Measurements from ENCODE around the gene ARAP1.
"Not testable (repeated sequence)": the region's sequence is repeated elsewhere in the genome, so short reads cannot be mapped to it uniquely, and the experiment has no call there.

The ARAP1 gene

GRCh38 chr11:72752088-72752914 lies at the start of gene ARAP1:
Gene ARAP1 (minus strand): TSS chr11:72752408. CDS start chr11:72727128, 25,280 bp downstream.
- peak; percentile 75 for DNase-seq

GRCh38 chr11:72799441-72799840 lies 47.2 kb upstream of the ARAP1 start:
- no peak for DNase-seq

DNA sequence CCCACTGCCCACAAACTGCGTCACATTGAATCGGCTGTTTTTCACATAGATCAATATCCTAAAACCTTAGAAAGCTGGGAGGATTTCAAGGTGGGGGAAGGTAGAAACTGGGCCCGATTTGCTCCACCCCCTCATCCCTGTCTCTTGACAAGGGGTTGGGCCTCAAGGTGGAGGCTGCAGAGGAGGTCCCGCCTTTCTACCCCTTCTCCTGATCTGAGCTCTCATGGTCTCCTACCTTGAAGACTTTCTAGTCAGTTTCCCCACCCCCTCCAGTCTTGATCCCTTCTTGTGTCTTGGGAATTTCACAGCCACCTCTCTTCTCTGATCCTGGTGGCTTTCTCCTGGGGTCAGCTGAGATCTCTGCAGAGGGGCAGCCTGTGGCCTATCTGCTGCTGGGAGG lies 46.2 kb upstream of the ARAP1 start:
- DNase-seq: no peak

DNA sequence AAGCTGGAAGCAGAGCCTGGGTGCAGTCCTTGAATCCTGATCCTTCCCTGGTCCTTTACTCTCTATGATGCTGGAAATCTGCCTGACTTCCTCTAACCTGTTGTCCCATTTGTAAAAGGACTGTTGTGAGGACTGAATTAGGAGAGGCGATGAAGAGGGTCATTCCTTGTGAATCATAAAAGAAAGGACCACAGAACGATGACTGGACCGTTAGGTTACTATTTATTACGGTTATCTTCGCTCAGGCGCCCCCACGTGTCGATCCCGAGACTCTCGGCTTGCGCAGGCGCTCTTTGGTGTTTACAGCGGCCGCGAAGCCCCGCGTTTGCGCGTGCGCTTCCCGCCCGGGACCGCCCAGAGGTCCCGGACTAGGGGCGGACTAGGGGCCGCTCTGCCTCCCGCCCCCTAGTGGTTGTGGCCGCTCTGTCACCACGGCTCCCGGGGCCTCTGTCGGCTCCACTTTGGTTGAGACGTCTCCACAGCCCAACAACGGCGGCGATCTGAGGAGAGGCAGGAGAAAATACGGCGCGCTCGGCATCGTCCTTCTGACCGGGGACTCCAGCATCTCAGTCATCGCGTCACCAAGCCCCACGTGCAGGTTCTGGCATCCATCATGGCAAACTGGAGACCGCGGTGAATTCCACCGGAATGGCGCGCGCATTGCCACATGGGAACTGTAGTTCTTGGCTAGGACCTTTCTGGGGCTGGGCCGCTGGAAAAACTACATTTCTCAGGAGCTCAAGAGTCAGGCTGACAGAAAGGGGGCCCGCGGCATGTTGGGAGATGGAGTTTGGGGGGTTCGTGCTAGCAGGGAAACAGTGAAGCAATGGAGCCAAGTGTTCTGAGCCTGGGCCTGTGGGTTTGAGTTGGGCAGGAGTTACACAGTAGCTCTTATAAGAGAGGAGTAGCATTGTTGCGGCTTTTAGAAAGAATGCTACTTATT lies 41.5 kb upstream of the ARAP1 start, which contains the start of gene STARD10:
Gene STARD10 (minus strand): TSS at position 623 of the 943 bp plus-strand sequence. CDS start 12,866 bp downstream, outside the sequence.
- peak; percentile 95 for DNase-seq

DNA sequence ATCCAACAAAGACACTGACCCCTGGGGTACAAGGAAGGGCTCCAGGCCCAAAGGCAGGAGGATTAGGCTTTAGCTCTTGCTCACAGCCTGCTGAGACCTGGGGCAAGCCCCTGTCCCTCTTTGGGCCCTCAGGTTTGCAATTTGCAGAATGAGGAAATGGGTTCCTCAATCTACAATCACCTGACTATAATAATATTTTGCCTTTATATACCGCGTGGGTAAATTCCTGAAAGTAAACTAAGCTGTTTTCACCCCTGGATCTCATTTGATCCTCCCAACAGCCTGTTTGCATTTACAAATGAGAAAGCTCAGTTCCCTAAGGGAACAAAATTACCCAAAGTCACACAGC lies 40.8 kb upstream of the ARAP1 start:
- DNase-seq: no peak

DNA sequence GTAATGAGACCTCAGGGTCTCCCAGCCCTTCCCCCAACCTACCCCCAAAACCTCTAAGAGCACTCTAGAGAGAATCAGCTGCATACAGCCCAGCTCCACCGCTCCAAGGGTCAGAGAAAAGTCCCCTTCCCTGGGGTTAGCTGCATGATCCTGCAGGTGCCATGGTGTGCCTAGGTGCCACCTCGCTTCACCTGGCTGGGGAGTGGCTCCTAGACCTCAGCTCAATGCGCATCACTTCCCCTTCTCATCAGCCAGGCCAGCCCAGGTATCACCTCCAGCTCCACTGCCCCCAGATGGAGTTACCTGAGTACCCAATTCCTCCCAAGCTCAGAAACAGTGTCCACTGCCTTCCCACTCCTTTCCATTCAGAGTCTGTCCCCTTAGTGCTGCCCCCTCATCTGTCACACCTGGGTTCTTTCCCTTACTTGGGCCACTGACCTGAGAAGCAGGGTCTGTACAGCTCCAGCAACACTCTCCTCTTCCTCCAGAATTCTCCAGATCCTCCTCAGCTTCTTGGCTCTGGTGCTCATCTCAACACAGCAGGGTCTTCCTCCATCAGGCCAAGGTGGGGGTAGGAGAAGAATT lies 40.3 kb upstream of the ARAP1 start:
- DNase-seq: no peak

GRCh38 chr11:72791228-72791627 lies 39.0 kb upstream of the ARAP1 start:
- not testable (repeated sequence) for DNase-seq

DNA sequence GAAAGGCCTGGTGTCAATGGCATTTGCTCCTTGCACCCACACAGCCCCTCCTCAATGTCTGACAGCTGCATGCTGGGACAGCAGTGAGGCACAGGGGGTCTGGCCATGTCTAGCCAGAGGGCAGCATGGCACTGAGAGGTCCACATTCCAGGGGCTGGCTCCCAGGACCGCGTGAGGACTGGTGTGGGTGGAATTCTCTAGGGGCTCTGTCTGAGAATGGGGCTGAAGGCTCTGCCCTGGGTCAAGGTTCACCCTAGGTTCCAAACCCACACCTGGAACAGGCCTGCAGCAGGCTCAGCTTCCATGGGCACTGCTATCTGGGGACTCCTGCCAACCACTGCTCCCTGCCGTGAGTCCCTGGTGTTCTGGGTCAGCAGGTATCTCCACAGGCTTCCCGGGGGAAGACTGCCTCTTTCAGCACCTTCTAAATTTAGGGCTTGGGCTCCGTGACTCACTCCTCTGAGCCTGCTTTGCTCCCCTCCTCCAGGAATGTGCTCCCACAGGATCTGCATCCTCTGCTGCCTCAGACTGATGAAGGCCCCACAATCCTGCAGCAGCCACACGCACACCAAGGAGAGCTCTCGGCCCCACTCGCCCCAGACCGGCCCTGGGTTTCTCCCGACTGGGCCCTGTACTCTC lies 37.4 kb upstream of the ARAP1 start:
- no peak for DNase-seq

- no peak for DNase-seq
These were observed 36.0 kb upstream of the ARAP1 start for GRCh38 chr11:72788241-72788640.

DNA sequence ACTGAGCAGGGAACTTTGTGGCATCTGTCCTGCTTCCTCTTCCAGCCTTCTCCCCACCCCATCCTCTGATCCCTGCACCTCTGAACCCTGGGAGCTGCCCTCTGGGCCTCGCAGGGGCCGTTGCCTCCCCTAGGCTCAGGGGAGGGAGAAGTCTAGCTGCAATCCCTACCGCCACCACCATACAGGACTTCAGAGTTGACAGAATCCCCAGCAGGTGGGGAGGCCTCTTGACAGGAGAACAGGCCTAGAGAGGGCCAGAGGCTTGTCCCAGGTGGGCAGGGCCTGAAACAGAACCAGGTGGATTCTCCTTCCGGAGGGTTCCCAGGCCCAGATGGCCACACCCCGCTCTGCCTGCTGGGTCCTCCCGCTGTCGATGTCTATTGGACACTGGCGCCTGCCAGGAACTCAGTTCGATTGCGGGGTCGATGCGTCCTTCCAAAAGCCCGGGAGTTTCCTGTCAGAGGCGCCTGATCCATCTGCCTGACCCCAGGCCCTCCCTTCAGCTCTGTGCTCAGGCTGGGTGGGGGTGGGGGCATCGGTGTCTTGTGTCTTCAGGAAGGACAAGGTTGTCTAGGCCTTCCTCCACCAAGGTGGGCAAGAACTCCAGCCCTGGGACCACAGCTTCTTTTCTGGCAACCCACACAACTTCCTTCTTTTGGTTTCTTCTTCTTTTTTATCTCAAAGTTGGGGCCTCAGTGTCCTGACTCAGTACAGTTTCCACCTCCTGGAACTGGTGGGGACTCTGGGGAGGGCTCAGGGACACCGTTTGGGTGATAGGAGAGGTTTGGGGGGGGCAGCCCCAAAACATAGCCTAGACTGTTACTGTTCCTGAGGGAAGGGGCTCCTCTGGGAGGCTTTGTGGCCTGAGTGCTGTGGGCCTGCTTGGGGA lies 35.3 kb upstream of the ARAP1 start:
- DNase-seq: peak; percentile 36

- DNase-seq: no peak
These were observed 34.4 kb upstream of the ARAP1 start for GRCh38 chr11:72786305-72787215.

GRCh38 chr11:72784662-72785061 lies 32.5 kb upstream of the ARAP1 start:
- DNase-seq: no peak

DNA sequence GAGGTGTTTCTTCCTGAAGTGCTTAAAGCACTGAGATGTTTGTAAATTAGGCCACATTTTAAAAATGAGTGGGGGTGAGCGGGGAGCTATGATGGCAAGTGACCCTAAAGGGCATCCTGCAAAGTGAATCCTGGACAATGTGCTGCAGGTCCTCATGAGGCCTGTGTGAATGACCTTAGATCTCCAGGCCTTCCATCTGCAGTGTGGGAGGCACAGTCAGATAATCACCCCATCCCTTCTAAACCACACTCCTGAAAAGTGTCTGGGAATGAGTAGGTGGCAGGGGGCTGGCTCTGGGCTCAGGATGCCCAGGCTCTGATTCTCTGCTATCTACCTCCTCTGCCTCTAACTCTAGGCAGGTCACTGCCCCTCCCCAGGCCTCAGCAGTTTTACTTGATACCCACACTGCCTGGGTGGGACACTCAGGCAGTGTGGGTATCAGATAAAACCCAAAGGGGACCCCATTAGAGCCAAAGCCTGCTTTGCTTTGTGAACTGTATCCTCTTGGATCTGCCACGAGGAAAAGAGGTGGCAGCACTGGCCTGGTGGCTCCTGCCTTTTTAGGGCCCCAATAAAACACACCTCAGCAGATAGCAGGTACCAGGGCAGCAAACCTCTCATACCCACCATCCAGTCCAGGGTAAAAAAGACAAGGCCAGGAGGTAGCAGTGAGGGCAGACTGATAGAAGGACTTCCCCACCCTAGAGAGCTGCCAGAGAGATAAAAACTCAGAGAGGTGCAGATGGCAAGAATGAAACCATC lies 31.1 kb upstream of the ARAP1 start:
- no peak for DNase-seq

DNA sequence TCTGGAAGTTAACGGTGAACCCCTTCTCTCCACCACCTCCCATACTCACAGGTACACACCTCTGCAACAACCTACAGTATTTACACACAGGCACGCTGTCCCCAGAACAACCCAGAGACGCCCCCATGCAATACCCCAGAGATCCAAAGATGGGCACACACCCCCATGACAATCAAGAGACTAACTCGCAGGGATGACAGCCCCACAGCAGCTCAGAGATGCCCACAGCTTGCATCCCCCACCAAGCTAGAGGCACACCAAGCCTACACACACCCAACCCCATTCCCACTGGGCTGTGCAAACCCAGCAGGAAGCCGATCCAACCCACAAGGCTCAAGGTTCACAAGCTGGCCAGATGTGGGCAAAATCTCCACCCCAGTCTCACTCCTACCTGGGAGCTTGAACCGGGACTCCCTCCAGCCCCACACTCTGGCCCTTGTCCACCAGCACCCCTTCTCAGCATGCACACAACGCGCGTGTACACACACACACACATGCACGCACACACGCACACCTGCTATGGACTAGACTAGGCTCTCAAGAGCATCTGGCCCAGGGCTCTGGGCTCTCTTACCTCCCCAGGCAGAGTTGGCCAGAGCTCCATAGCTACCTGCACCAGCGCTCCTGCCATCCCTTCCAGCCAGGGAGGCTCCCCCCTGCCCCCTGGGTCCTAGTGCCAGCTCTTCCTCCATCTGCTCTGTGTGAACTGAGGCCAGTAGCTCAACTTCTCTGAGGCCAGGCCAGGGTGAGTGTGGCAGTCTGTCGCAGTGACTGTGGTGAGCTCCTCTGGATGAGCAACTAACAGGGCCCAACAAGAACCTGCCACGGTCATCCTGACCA lies 30.1 kb upstream of the ARAP1 start:
- no peak for DNase-seq

GRCh38 chr11:72781313-72782080 lies 29.3 kb upstream of the ARAP1 start:
- DNase-seq: peak; percentile 49

DNA sequence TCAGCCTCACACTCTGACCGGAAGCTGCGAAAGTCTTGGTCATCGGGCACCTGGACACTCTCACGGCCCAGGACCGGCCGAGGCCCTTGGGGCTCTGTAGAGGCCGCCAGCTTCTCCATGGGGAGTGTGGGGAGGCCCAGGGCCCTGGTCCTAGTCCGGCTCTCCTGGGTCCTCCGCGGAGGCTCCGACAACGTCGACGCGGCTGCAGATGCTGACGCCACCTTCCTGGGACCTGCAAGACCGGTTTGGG lies 28.8 kb upstream of the ARAP1 start:
- no peak for DNase-seq

- DNase-seq: no peak
These were observed 28.3 kb upstream of the ARAP1 start for GRCh38 chr11:72780296-72781062.

All from activated CD4-positive, alpha-beta T cell treated with anti-CD3 and anti-CD28 coated beads for 48 hours (primary cell).